Stimulated activated CD4-positive, alpha-beta T cell treated with anti-CD3 and anti-CD28 coated beads, Interleukin-4, amount 100 ng/mL, for 48 hours (primary cell): Measurements from ENCODE around the gene ANXA2.
"Not testable (repeated sequence)": the region's sequence is repeated elsewhere in the genome, so short reads cannot be mapped to it uniquely, and the experiment has no call there.

ENCODE experiments used
- DNase-seq, 2 donors: peaks; one replicate each; pipeline ENCODE4 v3.0.0-alpha.2; 2020; ENCODE audit warnings: low read depth in 2 of 2

ANXA2 gene

GRCh38 chr15:60410350-60410749, 12.6 kb upstream of the ANXA2 start:
- not testable (repeated sequence) for DNase-seq

- no peak for DNase-seq
These were observed 10.7 kb upstream of the ANXA2 start for GRCh38 chr15:60408463-60408981.

- DNase-seq: no peak
These were observed 9.6 kb upstream of the ANXA2 start for GRCh38 chr15:60407415-60407805.

GRCh38 chr15:60406513-60407414, 9.0 kb upstream of the ANXA2 start:
- no peak for DNase-seq

GRCh38 chr15:60405399-60405798, 7.6 kb upstream of the ANXA2 start:
- DNase-seq: no peak

GRCh38 chr15:60404351-60404750, 6.6 kb upstream of the ANXA2 start:
- not testable (repeated sequence) for DNase-seq

GRCh38 chr15:60400944-60401343, 3.2 kb upstream of the ANXA2 start:
- no peak for DNase-seq

- DNase-seq: no peak
These were observed 2.1 kb upstream of the ANXA2 start for GRCh38 chr15:60399931-60400330.

- no peak for DNase-seq
These were observed 1.6 kb upstream of the ANXA2 start for GRCh38 chr15:60399246-60399915.

GRCh38 chr15:60396958-60397771, 621 bp downstream of the ANXA2 start:
- DNase-seq: peak in 1 of 2 donors; percentile 57

GRCh38 chr15:60396560-60396957, 1.2 kb downstream of the ANXA2 start:
- DNase-seq: no peak

- DNase-seq: no peak
These were observed 1.7 kb downstream of the ANXA2 start for GRCh38 chr15:60396100-60396499.

- no peak for DNase-seq
These were observed 2.3 kb downstream of the ANXA2 start for GRCh38 chr15:60395276-60396011.

- no peak for DNase-seq
These were observed 3.1 kb downstream of the ANXA2 start for GRCh38 chr15:60394689-60395097.

GRCh38 chr15:60392986-60393790, 4.6 kb downstream of the ANXA2 start:
- DNase-seq: no peak

GRCh38 chr15:60392601-60392985, 5.2 kb downstream of the ANXA2 start:
- DNase-seq: no peak

- DNase-seq: no peak
These were observed 6.0 kb downstream of the ANXA2 start for GRCh38 chr15:60391722-60392315.

GRCh38 chr15:60390871-60391501, 6.8 kb downstream of the ANXA2 start:
- DNase-seq: no peak

- DNase-seq: no peak
These were observed 7.6 kb downstream of the ANXA2 start for GRCh38 chr15:60390231-60390630.
